Muscle of back (tissue), 11 donors: ENCODE data around the gene PARD6G. TPM values are rescaled to one million over a fixed set of nuclear protein-coding genes. Genes with fewer than 3 reads are reported as not detected.

ENCODE experiments used
- DNase-seq, 3 donors: peaks; one replicate each; pipeline versions ENCODE4 v3.0.0 to v3.0.0-alpha.2; 2013
- polyA plus RNA-seq, 10 donors: library from polyadenylated mRNA; unstranded; fragments of 120-200 nt; gene quantifications; one replicate each; pipeline ENCODE4 v1.2.1, GENCODE V29; 2013; ENCODE audit not compliant: insufficient read length in 10 of 10

PARD6G gene
- polyA plus RNA-seq, 10 donors = 4.4 to 12.7 (median 5.4) TPM

DNA sequence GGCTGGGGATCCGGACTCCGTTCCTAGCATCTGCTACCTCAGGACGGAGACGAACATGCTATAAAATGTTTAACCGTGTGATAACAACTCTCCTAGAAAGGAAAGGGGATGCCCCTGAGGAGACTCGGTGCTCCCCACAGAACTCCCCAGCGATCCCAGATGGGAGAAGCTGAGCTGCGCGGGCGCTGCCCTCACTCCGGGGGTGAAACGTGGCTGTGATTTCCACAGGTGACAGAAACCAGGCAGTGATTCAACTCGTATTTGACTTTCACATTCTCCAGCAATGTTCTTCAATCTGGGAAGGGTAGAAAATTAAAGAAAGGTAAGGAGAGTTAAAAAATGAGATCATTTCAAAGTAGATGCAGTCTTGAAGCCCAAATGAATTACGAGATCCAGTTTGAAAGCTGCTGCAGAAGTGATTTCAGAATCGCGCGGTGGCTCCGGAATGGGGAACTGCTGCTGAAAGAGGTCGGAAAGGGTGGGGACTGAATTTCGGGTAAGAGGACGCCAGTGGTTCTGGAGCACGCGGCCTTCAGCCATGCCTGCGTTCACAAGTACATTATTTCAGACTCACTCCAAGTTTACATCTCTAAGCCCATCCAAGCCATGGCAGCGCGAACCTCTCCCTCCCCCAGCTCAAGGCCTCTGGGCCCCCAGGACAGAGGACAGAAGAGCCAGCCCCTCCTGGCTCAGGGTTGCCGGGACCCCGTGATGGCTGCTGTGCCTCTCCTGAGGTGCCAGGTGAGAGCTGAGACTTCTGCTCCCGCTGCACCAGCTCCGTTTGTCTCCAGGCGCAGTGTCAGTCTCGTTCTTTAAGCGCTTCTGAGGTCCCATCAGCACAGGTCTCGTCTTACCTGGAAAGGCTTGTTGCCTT lies 98.8 kb downstream of the PARD6G start:
- peak in 1 of 3 donors; percentile 18 for DNase-seq

DNA sequence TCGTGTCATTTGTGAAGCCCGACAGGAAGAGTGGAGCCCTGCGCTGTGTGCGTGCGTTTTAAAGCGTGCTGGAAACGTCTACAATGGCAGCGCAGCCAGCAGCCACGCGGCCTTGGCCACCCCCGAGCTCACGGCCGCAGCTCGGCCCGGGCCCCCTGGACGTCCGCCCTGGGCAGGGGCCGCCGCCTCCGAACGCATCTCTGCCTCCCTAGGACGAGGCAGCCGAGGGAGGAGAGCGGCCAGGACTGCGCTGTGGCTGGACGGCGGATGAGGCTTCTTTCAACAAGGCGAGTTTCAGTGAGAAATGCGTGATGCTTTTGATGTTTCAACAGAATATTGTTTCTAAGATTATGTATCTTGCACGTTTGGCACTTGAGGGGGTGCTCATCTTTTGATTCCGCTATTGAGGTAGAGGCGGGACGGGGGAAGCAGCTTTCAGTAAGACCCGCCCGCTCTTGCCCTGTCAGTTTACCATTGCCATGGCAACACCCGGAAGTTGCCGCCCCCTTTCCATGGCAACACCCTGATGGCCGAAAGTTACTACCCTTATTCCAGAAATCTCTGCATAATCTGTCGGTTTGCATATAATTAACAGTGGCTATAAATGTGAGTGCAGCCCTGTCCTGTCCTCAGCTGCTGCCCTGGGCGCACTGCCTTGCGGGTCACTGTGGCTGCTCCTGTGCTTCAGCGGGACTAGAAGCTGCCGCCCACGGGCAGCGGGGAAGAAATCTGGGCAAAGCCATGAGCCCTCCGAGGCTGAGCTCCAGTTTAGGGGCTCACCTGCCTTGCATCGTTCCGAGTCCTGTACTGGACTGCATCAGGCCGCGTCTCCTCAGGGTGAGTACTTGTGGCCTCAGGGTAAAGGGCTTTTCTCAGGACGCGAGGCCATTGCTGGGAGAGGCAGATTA lies 99.6 kb downstream of the PARD6G start:
- peak; percentile 84 to 92 (median 84) for DNase-seq

- no peak for DNase-seq
Observed at GRCh38 chr18:80147037-80147417, 100.3 kb downstream of the PARD6G start.

GRCh38 chr18:80145196-80145804 lies 102.0 kb downstream of the PARD6G start:
- no peak for DNase-seq

GRCh38 chr18:80143881-80144280 lies 103.4 kb downstream of the PARD6G start:
- peak in 2 of 3 donors; percentile 10 to 43 for DNase-seq

DNA sequence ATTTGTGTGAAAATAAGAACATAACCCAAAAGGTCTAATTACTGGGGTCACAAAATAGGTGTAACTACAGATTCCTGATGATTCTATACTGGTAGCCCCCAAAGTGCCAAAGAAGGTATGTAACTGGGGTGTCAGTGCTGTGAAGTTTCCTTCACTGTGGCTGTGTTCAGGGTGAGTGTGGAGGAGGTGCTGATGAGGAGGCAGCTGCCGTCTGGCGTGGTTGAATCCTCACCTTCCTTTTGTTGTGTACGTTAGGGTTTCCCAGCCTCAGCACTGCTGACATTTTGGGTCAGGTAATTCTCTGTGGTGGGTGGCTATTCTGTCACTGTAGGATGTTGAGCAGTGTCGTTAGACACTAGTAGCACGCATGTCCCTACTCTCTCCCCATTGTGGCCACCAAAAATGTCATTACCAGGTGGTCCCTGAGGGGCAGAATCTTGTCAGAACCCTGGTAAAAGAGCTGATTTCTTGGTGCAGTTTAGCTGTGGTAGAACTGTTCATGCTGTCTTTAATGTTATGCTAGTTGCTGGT lies 106.8 kb downstream of the PARD6G start:
- DNase-seq = no peak

DNA sequence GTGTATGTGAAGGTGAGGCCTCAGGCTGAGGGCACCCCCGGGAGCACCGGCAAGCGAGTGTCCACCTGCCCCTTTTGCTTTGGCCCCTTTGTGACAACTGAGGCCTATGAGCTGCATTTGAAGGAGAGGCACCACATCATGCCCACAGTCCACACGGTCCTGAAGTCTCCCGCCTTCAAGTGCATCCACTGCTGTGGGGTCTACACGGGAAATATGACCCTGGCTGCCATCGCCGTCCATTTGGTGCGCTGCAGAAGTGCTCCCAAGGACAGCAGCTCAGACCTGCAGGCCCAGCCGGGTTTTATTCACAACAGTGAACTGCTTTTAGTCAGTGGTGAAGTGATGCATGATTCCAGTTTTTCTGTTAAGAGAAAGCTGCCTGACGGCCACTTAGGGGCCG lies 109.3 kb downstream of the PARD6G start:
- no peak for DNase-seq

DNA sequence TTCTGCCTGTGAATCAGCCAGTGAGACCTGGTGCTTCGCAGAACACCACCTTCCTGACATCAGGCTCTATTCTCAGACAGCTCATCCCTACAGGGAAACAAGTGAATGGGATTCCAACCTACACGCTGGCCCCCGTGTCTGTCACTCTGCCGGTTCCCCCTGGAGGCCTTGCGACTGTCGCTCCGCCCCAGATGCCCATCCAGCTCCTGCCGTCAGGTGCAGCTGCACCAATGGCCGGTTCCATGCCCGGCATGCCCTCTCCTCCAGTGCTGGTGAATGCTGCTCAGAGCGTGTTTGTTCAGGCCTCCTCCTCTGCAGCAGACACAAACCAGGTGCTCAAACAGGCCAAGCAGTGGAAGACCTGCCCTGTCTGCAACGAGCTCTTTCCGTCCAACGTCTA lies 110.2 kb downstream of the PARD6G start:
- DNase-seq = no peak

DNA sequence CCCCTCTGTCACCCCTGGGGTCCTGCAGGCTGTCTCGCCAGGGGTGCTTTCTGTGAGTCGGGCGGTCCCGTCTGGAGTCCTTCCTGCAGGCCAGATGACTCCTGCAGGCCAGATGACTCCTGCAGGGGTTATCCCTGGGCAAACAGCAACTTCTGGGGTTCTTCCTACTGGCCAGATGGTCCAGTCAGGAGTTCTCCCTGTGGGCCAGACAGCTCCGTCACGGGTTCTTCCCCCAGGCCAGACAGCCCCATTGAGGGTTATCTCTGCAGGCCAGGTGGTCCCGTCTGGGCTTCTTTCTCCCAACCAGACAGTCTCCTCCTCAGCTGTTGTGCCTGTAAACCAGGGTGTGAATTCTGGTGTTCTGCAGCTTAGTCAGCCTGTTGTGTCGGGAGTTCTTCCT lies 110.6 kb downstream of the PARD6G start:
- DNase-seq = no peak

DNA sequence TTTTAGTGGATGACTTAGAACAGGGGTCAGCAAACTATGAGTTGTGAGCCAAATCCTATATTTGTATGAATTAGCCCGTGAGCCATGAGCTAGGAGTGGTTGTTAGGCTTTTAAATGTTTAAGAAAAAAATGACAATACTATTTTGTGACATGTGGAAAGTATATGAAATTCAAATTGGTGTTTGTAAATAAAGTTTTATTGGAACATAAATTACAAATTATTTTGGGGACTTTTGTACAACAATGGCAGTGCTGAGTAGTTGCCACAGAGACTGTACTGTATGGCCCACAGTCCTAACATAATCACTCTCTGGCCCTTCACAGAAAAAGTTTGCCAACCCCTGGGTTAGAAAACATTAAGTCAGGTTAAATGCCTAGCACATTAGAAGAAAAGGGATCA lies 112.2 kb downstream of the PARD6G start:
- no peak for DNase-seq

GRCh38 chr18:80133124-80133523 lies 114.2 kb downstream of the PARD6G start:
- no peak for DNase-seq

DNA sequence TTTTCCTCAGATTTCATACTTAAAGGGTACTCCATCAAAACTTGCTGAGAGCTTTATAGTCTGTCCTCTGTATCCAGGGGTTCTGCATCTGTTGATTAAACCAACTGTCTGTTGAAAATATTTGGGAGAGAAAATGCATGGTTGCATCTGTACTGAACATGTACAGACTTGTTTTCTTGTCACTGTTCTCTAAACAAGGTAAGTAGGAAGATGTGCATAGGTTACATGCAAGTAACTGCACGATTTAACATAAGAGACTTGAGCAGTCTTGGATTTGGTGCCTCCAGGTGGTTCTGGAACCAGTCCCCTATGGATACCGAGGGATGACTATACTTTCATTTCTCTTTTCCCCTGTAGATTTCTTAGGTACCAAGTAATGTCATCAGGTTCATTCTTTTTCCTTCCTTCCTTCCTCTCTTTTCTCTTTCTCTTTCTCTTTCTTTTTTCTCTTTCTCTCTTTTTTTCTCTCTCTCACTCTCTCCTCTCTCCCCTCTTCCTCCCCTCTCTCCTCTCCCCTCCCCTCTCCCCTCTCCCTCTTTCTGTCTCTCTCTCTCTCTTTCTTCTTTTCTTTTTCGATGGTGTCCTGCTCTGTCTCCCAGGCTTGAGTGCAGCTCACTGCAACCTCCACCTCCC lies 115.0 kb downstream of the PARD6G start:
- no peak for DNase-seq

- DNase-seq = no peak
Observed at GRCh38 chr18:80130555-80130954, 116.8 kb downstream of the PARD6G start.

DNA sequence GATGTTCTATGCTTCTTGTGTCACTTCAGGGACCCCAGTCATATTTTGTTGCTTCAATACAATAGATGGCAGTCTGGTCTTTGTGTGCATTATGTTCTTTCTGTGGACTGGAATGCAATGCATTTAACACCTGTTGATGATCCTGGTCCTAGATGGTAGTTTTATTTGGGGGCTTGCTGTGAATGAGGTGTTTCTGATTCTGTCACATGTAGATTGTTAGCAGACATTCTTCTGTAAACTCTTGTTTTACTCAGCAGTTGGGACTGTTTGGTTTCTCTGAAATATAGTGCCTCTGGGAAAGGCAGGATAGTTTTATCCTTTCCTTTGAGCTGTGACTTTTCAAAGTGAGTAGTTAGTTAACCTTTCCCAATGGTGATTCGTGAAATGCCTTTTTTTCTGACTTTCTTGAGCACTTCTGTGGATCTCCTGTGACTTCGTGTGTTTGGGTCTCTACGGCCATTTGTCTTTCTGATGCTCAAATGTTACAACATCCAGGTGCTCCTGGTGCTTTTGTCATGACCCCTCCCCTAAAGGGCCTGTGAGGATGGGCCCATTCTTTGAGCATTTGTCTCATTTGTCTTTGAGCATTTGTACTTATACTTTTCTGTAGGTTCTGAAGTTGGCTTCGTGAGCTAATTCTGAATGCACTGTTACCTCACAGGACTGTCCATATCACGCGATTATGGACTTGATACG lies 117.5 kb downstream of the PARD6G start:
- DNase-seq = no peak

GRCh38 chr18:80127635-80128034 lies 119.7 kb downstream of the PARD6G start:
- no peak for DNase-seq

GRCh38 chr18:80126797-80127196 lies 120.5 kb downstream of the PARD6G start:
- no peak for DNase-seq

DNA sequence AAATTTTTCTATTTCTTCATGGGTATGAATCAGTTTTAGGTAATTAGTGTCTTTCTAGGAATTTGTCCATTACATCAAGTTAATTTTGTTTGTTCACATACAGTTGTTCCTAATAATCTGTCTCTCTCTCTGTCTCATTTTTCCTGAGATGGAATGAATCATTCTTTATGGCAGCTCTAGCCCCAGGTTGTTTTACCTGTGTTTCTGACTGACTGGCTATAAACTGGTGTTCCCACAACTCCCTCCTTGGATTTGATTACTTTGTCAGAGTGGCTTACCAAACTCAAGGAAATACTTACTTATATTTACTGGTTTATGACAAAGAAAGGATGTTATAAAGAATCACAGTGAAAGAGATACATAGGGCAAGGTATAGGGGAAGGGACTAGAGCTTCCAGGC lies 123.2 kb downstream of the PARD6G start:
- no peak for DNase-seq

DNA sequence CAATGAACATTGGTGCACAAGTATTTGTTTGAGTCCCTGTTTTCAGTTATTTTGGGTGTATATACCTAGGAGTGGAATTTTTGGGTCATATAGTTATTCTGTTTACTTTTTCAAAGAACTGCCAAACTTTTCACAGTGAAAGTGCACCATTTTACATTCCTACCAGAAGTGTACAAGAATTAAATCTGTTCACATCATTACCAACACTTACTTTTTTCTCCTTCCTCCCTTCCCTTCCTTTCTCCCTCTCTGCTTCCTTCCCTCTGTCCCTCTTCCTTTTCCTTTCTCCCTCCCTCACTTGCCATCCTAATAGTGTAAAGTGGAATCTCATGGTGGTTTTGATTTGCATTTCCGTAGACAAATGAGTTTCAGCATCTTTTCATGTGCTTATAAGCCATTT lies 126.4 kb downstream of the PARD6G start:
- no peak for DNase-seq

- no peak for DNase-seq
Observed at GRCh38 chr18:80119111-80119510, 128.2 kb downstream of the PARD6G start.

DNA sequence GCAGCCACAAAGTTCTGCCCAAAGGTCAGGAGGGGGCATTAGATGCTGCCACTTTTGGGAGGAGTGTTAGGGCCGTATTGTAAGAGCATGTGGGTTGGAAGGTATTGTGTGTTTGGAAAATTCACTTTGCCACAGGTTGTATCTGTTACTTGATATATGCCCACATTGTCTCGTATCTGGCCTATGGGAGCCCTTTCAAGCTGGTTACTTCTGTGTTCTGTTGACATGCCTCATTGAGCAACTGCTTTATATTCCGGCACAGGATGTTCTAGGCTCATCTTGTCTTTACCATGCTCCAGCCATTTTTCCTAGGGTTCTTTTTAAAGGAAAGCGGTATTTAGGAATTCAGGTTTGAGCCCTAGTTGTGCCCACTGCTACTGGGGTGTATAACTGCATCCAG lies 132.3 kb downstream of the PARD6G start:
- DNase-seq = no peak
